Measurements from ENCODE around the gene FAM13A. TPM values are rescaled to one million over a fixed set of nuclear protein-coding genes. Genes with fewer than 3 reads are reported as not detected.

The FAM13A gene
- total and polyA plus RNA-seq, 10 of the 15 experiments (the other 5 are each of a cell fraction or from before 2014, with no cell fraction given): 0.05 to 1.8 (median 0.27) TPM; not detected in 1

- TF ChIP-seq PAX8 (IDR thresholded peaks at IDR 0.05) (no peak), HDAC6 (IDR thresholded peaks at IDR 0.05; ENCODE audit: unreplicated experiment) (no peak)
Observed at GRCh38 chr4:88955580-88956380, 101.2 kb downstream of the FAM13A start (continued).

- ATAC-seq (peak; percentile 84), DNase-seq (ENCODE audit: low read depth, low spot score) (peak; percentile 4)
Observed at GRCh38 chr4:88953400-88953799, 103.6 kb downstream of the FAM13A start.

More at GRCh38 chr4:88953400-88953799, 103.6 kb downstream of the FAM13A start:
- TF ChIP-seq IKZF2 (IDR thresholded peaks at IDR 0.05) (peak; percentile 32 to 34; a peak in 2 of 4 replicates), SPI1 (IDR thresholded peaks at IDR 0.05; ENCODE audit: borderline replicate concordance, insufficient read depth, low read depth, low read length) (peak; percentile 59; the same call in 1 of the 2 replicates), HDGF (IDR thresholded peaks at IDR 0.05) (no peak), MTA2 (IDR thresholded peaks at IDR 0.05; ENCODE audit: low read depth) (peak; percentile 86), NRF1 (conservative IDR thresholded peaks at IDR 0.05; ENCODE audit: low read depth, low read length) (no peak), IKZF1 (conservative IDR thresholded peaks at IDR 0.05) (0 out of 2 replicates have a peak, but pooled peaks have one; percentile 38)
- Histone ChIP-seq H3K4me3 (no peak overlapping the region), H3K79me2 (ENCODE audit: control insufficient read depth, insufficient read depth, low read length) (no peaks in the 10 kb centered on the region), H2AFZ (ENCODE audit: control insufficient read depth, low read depth, low read length) (no peak overlapping the region), H4K20me1 (ENCODE audit: control insufficient read depth, insufficient read depth) (no peaks in the 10 kb centered on the region), H3K4me2 (ENCODE audit: control insufficient read depth, insufficient read depth) (no peak overlapping the region), H3K36me3 (ENCODE audit: control insufficient read depth in 2 of 2, insufficient read depth in 2 of 2, low read length in 1 of 2) (no peaks in the 10 kb centered on the region), H3K9ac (ENCODE audit: control insufficient read depth, insufficient read depth, low read length) (no peak overlapping the region), H3K4me1 (ENCODE audit: control insufficient read depth, insufficient read depth, low read length) (no peaks in the 10 kb centered on the region), H3K27me3 (replicated peaks in 1 of 2; ENCODE audit: control insufficient read depth in 2 of 2, insufficient read depth in 2 of 2, low read length in 1 of 2) (no peaks in the 10 kb centered on the region), H3K9me3 (replicated peaks; ENCODE audit: control insufficient read depth, insufficient read depth, low read length) (no peaks in the 10 kb centered on the region; the same call in 2 of the 3 replicates), H3K27ac (ENCODE audit: control insufficient read depth, insufficient read depth) (no peak overlapping the region)
- FAIRE-seq: no peak
- RAD21 ChIA-PET (ENCODE audit: unreplicated experiment): no interaction called here
- POLR2A ChIA-PET: no interaction called here
- CTCF ChIA-PET: no interaction called here
- intact Hi-C loops (cut with micrococcal nuclease; ENCODE audit: unreplicated experiment): no loop called here
- in situ Hi-C loops (cut with MboI): no loop called here
- 69% methylated on average over 2 of the region's 2 CpGs for WGBS (ENCODE audit: insufficient coverage, insufficient replicate concordance, low lambda C conversion rate, missing lambda C conversion rate)
- BruUV-seq (replicated peaks): no TSS peak
- SMC1A ChIA-PET (ENCODE audit: uncharacterized antibody, unreplicated experiment): interaction anchor here (0.6 to 1.9 kb wide), 4 partner anchors 10 to 135 kb away, joined by 3 to 7 read pairs (median 5); no protein-coding TSS in a partner anchor

All from GM12878 (cell line).